Measurements from ENCODE around the gene DTNBP1.

DTNBP1 gene

GRCh38 chr6:15621203-15622044 lies 41.4 kb downstream of the DTNBP1 start:
- H3K27me3 Mint-ChIP-seq (ENCODE audit: low read depth, poor library complexity): no peaks in the 10 kb centered on the region
- no peak for TF ChIP-seq CTCF (IDR thresholded peaks at IDR 0.05)
- peak overlapping the region; percentile 88 for H3K27ac Mint-ChIP-seq
- H3K4me3 Mint-ChIP-seq: peak overlapping the region; percentile 43
- peak; percentile 40 for DNase-seq
- H3K36me3 Mint-ChIP-seq (ENCODE audit: low read depth): peaks cover 17% of the 10 kb centered on the region
- peaks cover 48% of the 10 kb centered on the region for H3K4me1 Mint-ChIP-seq
- H3K9me3 Mint-ChIP-seq: peaks cover 16% of the 10 kb centered on the region

GRCh38 chr6:15620611-15621010 lies 42.2 kb downstream of the DTNBP1 start:
- H3K36me3 Mint-ChIP-seq (ENCODE audit: low read depth): peaks cover 17% of the 10 kb centered on the region
- no peaks in the 10 kb centered on the region for H3K27me3 Mint-ChIP-seq (ENCODE audit: low read depth, poor library complexity)
- peaks cover 16% of the 10 kb centered on the region for H3K9me3 Mint-ChIP-seq
- no peak overlapping the region for H3K4me3 Mint-ChIP-seq
- H3K4me1 Mint-ChIP-seq: peaks cover 56% of the 10 kb centered on the region
- no peak overlapping the region for H3K27ac Mint-ChIP-seq
- TF ChIP-seq CTCF (IDR thresholded peaks at IDR 0.05): no peak
- no peak for DNase-seq

GRCh38 chr6:15619330-15619729 lies 43.5 kb downstream of the DTNBP1 start:
- DNase-seq: no peak
- peaks cover 54% of the 10 kb centered on the region for H3K4me1 Mint-ChIP-seq
- H3K27ac Mint-ChIP-seq: no peak overlapping the region
- peaks cover 27% of the 10 kb centered on the region for H3K36me3 Mint-ChIP-seq (ENCODE audit: low read depth)
- no peak for TF ChIP-seq CTCF (IDR thresholded peaks at IDR 0.05)
- H3K27me3 Mint-ChIP-seq (ENCODE audit: low read depth, poor library complexity): peaks cover 2% of the 10 kb centered on the region
- H3K4me3 Mint-ChIP-seq: no peak overlapping the region
- peaks cover 16% of the 10 kb centered on the region for H3K9me3 Mint-ChIP-seq

GRCh38 chr6:15618685-15619084 lies 44.1 kb downstream of the DTNBP1 start:
- peaks cover 21% of the 10 kb centered on the region for H3K9me3 Mint-ChIP-seq
- DNase-seq: no peak
- H3K4me1 Mint-ChIP-seq: peaks cover 49% of the 10 kb centered on the region
- TF ChIP-seq CTCF (IDR thresholded peaks at IDR 0.05): no peak
- H3K27ac Mint-ChIP-seq: no peak overlapping the region
- H3K4me3 Mint-ChIP-seq: no peak overlapping the region
- H3K36me3 Mint-ChIP-seq (ENCODE audit: low read depth): peaks cover 33% of the 10 kb centered on the region
- peaks cover 5% of the 10 kb centered on the region for H3K27me3 Mint-ChIP-seq (ENCODE audit: low read depth, poor library complexity)

GRCh38 chr6:15616261-15616660 lies 46.6 kb downstream of the DTNBP1 start:
- H3K4me3 Mint-ChIP-seq: peak overlapping the region; percentile 30
- H3K9me3 Mint-ChIP-seq: peaks cover 38% of the 10 kb centered on the region
- H3K36me3 Mint-ChIP-seq (ENCODE audit: low read depth): peaks cover 53% of the 10 kb centered on the region
- no peak for TF ChIP-seq CTCF (IDR thresholded peaks at IDR 0.05)
- peaks cover 5% of the 10 kb centered on the region for H3K27me3 Mint-ChIP-seq (ENCODE audit: low read depth, poor library complexity)
- peaks cover 36% of the 10 kb centered on the region for H3K4me1 Mint-ChIP-seq
- DNase-seq: no peak
- H3K27ac Mint-ChIP-seq: peak overlapping the region; percentile 94

- Mint-ChIP-seq H3K36me3 (ENCODE audit: low read depth) (peaks cover 58% of the 10 kb centered on the region), H3K27ac (peak overlapping the region; percentile 94), H3K4me1 (peaks cover 31% of the 10 kb centered on the region), H3K4me3 (no peak overlapping the region), H3K27me3 (ENCODE audit: low read depth, poor library complexity) (peaks cover 5% of the 10 kb centered on the region), H3K9me3 (peaks cover 43% of the 10 kb centered on the region)
- DNase-seq: no peak
- TF ChIP-seq CTCF (IDR thresholded peaks at IDR 0.05): no peak
Observed at GRCh38 chr6:15615802-15616201, 47.0 kb downstream of the DTNBP1 start.

Data from nephron progenitor cell (in vitro differentiated cells).